Dermis blood vessel endothelial cell (primary cell): ENCODE data around the gene SFTPB. TPM values are rescaled to one million over a fixed set of nuclear protein-coding genes. Genes with fewer than 3 reads are reported as not detected.
"Not testable (repeated sequence)": the region's sequence is repeated elsewhere in the genome, so short reads cannot be mapped to it uniquely, and the experiment has no call there.

ENCODE experiments used
- DNase-seq: peaks from one replicate; pipeline ENCODE4 v3.0.0; 2010
- total RNA-seq: library from RNA; depleted of rRNA; stranded (reverse); fragments of >200 nt; gene quantifications from 2 replicates; pipeline ENCODE4 v1.2.3, GENCODE V29; 2014

SFTPB gene
- total RNA-seq, 1 donor from 2014 or later = not detected

GRCh38 chr2:85652056-85652455 lies 15.9 kb downstream of the SFTPB start:
- no peak for DNase-seq

DNA sequence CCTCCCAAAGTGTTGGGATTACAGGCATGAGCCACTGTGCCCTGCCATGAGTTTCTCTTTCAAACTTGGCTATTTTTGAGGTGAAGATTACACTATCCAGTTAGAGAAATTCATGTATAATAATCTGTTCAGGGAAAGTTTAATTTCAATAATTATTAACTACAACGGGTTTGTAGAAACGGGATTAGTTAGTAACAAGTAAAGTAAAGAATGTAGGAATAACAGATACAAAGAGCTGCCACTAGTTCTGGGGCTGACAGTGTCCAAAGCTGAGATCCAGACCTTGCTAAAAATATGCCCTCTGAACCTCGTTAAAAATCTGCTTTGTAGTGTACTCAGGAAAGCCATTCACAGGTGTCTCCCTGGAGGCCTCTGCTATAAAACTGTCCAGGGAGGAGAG lies 16.9 kb downstream of the SFTPB start:
- DNase-seq = no peak

- DNase-seq = no peak
These were observed 17.5 kb downstream of the SFTPB start for GRCh38 chr2:85650456-85650855.

- peak; percentile 46 for DNase-seq
These were observed 18.5 kb downstream of the SFTPB start for GRCh38 chr2:85649201-85650190.

DNA sequence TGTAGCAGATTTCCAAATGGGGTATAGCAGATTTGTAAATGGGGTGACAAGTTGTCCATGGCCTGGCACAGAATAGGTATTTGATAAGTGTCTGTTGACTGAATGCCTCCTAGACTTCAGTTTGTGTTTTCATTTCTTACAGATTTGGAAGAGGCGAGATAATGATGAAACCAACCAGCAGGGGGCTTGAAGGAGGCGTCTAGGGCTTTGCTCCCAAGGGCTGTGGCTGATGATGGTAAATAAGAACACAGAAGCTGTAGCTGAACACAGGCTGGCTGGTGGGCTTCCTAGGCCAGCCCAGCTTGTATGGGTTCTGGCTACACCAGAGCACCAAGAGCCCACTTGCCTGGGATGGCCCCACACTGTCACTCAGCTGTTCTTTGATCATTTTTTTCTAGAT lies 19.4 kb downstream of the SFTPB start:
- peak; percentile 80 for DNase-seq

DNA sequence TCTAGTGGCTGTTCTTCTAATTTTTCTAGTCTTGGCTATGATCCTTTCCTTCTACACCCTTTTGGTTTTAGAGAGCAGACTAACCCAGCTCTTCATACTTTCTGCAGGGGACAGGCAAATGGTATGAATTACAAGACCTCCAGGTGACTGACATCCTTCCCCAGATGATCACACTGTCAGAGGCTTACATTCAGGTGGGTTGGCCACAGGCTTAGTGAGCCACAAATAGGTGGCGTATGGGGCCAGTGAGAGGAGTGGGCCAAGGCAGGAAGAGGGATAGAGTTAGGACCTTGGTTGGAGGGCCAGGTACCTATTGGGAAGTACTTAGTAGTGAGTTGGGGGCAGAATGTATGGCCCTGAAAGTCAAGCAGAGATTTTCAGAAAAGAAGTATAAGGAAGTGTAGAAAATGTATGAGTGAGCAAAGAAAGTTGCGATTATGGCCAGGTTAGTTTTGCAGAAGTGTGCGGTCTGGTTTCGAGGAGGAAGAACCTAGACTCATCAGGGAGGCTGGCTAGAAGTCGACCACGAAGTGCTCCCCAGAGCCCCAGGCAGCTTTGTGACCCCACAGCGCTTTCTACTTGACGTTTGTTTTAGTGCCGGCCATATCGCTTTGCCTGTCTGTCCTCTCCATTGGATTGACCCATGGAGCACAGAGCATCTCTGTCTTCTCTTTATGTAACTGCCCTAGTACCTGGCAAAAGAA lies 20.0 kb downstream of the SFTPB start:
- DNase-seq = no peak

- DNase-seq = no peak
These were observed 21.8 kb downstream of the SFTPB start for GRCh38 chr2:85646166-85646565.

DNA sequence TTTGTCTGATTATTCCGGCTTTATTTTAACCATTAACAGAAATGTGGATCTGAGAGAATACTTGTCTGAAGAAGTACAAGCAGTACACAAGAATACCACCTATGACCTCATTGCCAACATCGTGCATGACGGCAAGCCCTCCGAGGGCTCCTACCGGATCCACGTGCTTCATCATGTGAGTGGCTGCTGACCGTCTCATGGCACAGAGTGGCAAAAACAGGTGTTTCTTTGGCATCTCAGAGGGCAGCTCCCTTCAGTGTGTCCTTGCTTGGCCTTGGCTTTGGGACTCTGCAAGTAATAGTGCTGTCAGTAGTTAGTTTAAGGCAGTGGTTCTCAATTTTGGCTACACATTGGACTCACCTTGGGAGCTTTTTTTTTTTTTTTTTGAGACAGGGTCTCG lies 23.1 kb downstream of the SFTPB start:
- DNase-seq = no peak

DNA sequence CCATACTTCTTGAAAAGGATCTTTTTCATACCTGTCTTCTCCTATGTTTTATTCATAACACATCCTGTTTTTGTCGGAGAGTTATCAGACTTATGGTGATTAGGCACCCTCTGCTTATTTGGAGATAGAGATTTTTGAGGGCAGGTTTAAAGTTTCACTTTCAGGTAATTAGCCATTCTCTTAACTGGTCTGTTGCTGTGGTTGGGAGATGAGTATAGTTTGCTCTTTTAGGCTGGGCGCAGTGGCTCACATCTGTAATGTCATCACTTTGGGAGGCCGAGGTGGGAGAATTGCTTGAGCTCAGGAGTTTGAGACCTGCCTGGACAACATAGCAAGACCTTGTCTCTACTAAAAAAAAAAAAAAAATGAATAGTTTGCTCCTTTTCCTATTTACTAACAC lies 25.3 kb downstream of the SFTPB start:
- DNase-seq = no peak

GRCh38 chr2:85635636-85636035 lies 32.4 kb downstream of the SFTPB start:
- DNase-seq = no peak

DNA sequence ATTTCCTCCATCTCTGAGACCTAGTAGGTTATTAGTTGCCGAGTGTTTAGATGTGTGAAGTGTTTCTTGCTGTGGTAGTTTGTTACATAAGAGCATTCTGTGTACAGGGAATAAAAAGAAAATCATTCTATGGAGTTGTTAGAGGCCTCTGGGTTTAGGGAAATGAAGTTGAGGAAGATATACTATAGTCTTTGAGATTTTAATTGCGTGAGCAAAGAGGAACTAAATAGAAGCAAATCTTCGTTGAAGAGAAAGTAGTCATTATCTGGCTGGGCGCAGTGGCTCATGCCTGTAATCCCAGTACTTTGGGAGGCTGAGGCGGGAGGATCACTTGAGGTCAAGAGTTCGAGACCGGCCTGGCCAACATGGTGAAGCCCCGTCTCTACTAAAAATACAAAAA lies 33.0 kb downstream of the SFTPB start:
- no peak for DNase-seq

DNA sequence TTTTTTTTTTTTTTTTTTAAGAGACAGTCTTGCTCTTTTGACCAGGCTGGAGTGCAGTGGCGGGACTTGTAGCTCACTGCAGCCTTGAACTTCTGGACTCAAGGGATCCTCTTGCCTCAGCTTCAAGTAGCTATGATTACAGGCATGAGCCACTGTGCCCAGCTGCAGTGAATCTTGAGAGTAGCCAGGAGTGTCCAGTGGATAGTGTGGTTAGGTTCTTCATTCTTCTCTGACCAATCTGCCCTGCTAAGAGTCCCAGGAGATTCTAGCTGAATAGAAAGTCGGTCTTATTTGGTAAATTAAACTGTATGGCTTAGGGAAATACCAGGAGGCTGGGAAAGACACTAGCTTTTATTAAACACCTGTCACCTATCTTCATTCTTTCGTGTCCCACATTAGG lies 36.7 kb downstream of the SFTPB start:
- DNase-seq = no peak

DNA sequence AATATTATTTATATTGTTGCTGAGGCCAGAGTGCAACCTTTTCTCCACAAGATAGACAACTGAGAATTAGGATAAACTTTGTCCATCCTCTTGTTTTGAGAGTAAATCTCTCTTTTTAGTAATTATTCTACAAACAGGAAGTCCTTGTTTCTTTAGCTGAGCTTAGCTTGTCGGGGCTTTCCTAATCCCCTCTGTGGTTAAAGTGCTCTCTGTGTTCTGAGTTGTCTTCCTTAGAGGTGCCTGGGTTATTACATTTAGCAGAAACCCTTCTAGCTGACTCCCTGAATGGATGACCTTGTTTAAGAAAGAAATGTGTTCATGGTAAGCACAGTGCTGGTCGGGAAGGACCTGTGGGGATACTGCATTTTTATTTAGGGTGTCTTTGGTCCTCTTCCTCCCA lies 39.3 kb downstream of the SFTPB start:
- DNase-seq = no peak

- DNase-seq = no peak
These were observed 44.0 kb downstream of the SFTPB start for GRCh38 chr2:85623991-85624390.

DNA sequence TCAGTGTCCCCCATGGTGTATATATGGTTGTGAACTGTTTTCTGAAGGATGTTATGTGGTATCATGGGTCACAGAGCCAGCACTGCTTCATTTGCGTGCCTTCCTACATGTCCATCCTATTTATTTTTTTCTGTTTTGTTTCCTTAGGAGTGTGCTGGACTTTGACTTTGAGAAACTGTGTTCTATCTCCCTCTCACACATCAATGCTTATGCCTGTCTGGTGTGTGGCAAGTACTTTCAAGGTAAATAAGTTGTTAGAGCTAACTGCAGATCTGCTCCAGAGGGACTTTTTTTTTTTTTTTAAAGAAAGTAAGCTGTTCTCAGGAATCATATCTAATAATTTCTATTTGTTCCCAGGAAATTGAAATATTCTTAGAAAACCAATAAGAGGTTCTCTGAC lies 46.7 kb downstream of the SFTPB start:
- DNase-seq = no peak

- DNase-seq = no peak
These were observed 48.4 kb downstream of the SFTPB start for GRCh38 chr2:85619617-85620016.

DNA sequence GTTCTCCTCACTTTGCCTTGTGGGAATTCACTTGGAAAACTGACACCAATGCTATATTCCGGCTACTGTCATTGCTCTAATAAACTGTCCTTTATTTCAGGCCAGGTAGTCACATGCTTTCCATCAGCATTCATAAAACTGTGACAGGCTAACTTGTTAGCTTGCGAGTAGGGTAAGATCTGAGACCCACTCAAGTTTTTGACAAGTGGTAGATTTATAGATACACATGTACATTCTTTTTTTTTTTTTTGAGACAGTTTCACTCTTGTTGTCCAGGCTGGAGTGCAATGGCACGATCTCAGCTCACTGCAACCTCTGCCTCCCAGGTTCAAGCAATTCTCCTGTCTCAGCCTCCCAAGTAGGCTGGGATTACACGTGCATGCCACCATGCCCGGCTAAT lies 50.3 kb downstream of the SFTPB start:
- not testable (repeated sequence) for DNase-seq

DNA sequence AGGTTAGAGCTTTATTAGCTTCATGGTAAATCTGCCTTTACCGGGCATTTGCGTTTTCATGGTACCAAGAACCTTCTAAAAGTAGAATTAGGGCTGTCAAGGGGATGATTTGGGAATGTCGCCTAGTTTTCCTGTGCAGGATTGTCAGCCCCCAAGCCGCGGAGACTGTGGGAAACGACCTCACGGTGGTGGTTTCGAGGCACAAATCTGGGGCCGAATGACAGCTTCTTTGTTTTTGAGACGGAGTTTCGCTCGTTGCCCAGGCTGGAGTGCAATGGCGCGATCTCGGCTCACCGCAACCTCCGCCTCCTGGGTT lies 52.6 kb downstream of the SFTPB start:
- DNase-seq = no peak

- DNase-seq = not testable (repeated sequence)
These were observed 53.2 kb downstream of the SFTPB start for GRCh38 chr2:85614757-85615156.

- DNase-seq = no peak
These were observed 54.1 kb downstream of the SFTPB start for GRCh38 chr2:85613717-85614515.

DNA sequence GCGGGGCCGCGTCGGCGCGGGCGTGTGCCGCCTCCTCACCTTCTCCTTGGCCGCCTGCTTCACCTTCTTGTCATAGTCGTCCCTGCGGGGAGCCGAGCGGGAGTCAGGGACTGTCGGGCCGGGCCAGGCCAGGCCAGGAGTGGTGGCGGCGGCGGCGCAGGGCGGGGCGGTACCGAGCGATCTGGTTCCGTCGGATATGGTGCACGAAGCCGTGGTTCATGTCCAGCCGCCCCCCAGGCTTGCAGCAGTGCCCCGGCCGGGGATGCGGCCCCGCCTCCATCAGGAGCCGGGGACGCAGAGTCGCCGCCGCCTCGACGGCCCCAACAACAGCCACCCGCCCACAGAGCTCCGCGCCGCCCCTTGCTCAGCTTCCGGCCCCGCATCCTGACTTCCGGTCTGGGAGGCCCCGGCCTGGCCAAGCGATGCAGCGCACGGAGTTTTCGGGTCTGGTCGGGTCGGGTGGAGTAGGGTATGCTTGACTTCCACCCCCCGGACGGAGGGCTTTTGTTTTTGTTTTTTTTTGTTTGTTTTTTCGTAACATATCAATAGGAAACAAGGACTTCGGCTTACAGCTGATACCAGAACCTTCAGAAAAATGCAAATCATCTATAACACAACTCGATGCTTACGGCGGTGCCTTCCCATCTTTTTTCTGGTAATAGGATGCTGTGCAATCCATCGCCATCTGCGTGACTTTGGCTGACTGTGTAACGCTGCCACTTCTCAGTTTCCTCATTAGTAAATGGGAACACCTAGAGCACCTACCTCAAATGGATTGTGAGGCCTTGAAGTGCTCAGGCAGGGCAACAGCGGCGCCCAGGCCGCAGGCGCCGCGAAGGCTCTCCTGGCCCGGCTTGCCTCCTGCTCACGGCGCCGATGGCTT lies 56.1 kb downstream of the SFTPB start, which contains the start of gene C2orf68:
Gene C2orf68 (minus strand): TSS at position 362 of the 883 bp plus-strand sequence. CDS start 82 bp downstream, at position 280.
- DNase-seq = peak; percentile 88

DNA sequence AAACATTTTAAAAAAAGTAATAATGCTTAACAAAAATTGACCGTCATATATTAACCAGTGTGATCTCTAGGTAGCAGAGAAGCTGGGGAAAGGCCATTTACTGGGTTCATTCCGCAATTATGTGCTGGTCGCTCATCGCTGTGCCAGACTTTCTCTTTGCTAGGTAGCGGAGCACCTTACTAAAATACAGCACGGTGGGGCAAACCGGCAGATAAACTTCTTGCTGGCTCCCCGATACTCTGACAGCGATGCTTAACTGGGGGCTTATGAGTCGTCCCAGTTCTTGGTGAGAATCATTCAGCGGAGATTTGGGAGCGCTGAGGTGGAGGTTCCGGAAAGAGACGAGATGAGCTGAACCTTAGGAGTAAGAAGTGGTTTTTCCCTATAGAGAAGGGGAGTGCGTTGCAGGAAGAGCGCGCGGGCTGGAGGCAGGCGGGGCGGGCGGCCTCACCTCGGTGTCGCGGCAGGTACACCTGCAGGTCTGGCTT lies 56.7 kb downstream of the SFTPB start:
- peak; percentile 25 for DNase-seq
